ENCODE data around the gene SIRT1.

Gene SIRT1

GRCh38 chr10:67858971-67859370 lies 25.5 kb upstream of the SIRT1 start:
- H3K9me3 ChIP-seq (ENCODE audit: insufficient read depth, low read length) = no peaks in the 10 kb centered on the region
- H3K4me3 ChIP-seq (ENCODE audit: insufficient read depth, low read length, poor library complexity, severe bottlenecking) = no peak overlapping the region
- no peaks in the 10 kb centered on the region for H3K36me3 ChIP-seq (ENCODE audit: low read length)
- H3K9me2 ChIP-seq (replicated peaks; ENCODE audit: insufficient read depth, low read length) = no peaks in the 10 kb centered on the region
- no peak overlapping the region for H3K9ac ChIP-seq (ENCODE audit: low read length)
- TF ChIP-seq CTCF (IDR thresholded peaks at IDR 0.05; ENCODE audit: insufficient read depth, low read length, poor library complexity, severe bottlenecking) (no peak), EZH2phosphoT487 (conservative IDR thresholded peaks at IDR 0.05; ENCODE audit: low read length) (no peak)
- H3K27ac ChIP-seq (ENCODE audit: low read depth, low read length) = no peak overlapping the region
- H4K20me1 ChIP-seq (ENCODE audit: low read depth, low read length) = no peaks in the 10 kb centered on the region
- no peaks in the 10 kb centered on the region for H3K79me2 ChIP-seq (ENCODE audit: insufficient read depth, low read length)
- H3F3A ChIP-seq (ENCODE audit: insufficient read depth) = no peaks in the 10 kb centered on the region
- H2AFZ ChIP-seq (ENCODE audit: low read depth, low read length, severe bottlenecking) = no peak overlapping the region
- H3K4me2 ChIP-seq (ENCODE audit: low read depth, low read length, poor library complexity, severe bottlenecking) = no peak overlapping the region
- H3K27me3 ChIP-seq (ENCODE audit: low read length) = no peaks in the 10 kb centered on the region

- Histone ChIP-seq H3K79me2 (ENCODE audit: insufficient read depth, low read length) (no peaks in the 10 kb centered on the region), H3K4me3 (ENCODE audit: insufficient read depth, low read length, poor library complexity, severe bottlenecking) (no peak overlapping the region), H3K27ac (ENCODE audit: low read depth, low read length) (no peak overlapping the region), H3K27me3 (ENCODE audit: low read length) (no peaks in the 10 kb centered on the region), H3K36me3 (ENCODE audit: low read length) (no peaks in the 10 kb centered on the region), H2AFZ (ENCODE audit: low read depth, low read length, severe bottlenecking) (no peak overlapping the region), H3K9me2 (replicated peaks; ENCODE audit: insufficient read depth, low read length) (no peaks in the 10 kb centered on the region), H4K20me1 (ENCODE audit: low read depth, low read length) (no peaks in the 10 kb centered on the region), H3K9ac (ENCODE audit: low read length) (no peak overlapping the region), H3F3A (ENCODE audit: insufficient read depth) (no peaks in the 10 kb centered on the region), H3K4me2 (ENCODE audit: low read depth, low read length, poor library complexity, severe bottlenecking) (no peak overlapping the region), H3K9me3 (ENCODE audit: insufficient read depth, low read length) (no peaks in the 10 kb centered on the region)
- TF ChIP-seq CTCF (IDR thresholded peaks at IDR 0.05; ENCODE audit: insufficient read depth, low read length, poor library complexity, severe bottlenecking) (no peak), EZH2phosphoT487 (conservative IDR thresholded peaks at IDR 0.05; ENCODE audit: low read length) (no peak)
These were observed 22.6 kb upstream of the SIRT1 start for GRCh38 chr10:67861750-67862432.

- H3K27ac ChIP-seq (ENCODE audit: low read depth, low read length) = no peak overlapping the region
- H3K27me3 ChIP-seq (ENCODE audit: low read length) = no peaks in the 10 kb centered on the region
- H2AFZ ChIP-seq (ENCODE audit: low read depth, low read length, severe bottlenecking) = no peak overlapping the region
- H3K9me2 ChIP-seq (replicated peaks; ENCODE audit: insufficient read depth, low read length) = no peaks in the 10 kb centered on the region
- H3K79me2 ChIP-seq (ENCODE audit: insufficient read depth, low read length) = no peaks in the 10 kb centered on the region
- no peak overlapping the region for H3K4me3 ChIP-seq (ENCODE audit: insufficient read depth, low read length, poor library complexity, severe bottlenecking)
- H3F3A ChIP-seq (ENCODE audit: insufficient read depth) = no peaks in the 10 kb centered on the region
- no peaks in the 10 kb centered on the region for H3K9me3 ChIP-seq (ENCODE audit: insufficient read depth, low read length)
- H3K9ac ChIP-seq (ENCODE audit: low read length) = no peak overlapping the region
- H4K20me1 ChIP-seq (ENCODE audit: low read depth, low read length) = no peaks in the 10 kb centered on the region
- no peaks in the 10 kb centered on the region for H3K36me3 ChIP-seq (ENCODE audit: low read length)
- no peak for TF ChIP-seq EZH2phosphoT487 (conservative IDR thresholded peaks at IDR 0.05; ENCODE audit: low read length)
- no peak for TF ChIP-seq CTCF (IDR thresholded peaks at IDR 0.05; ENCODE audit: insufficient read depth, low read length, poor library complexity, severe bottlenecking)
- H3K4me2 ChIP-seq (ENCODE audit: low read depth, low read length, poor library complexity, severe bottlenecking) = no peak overlapping the region
These were observed 21.4 kb upstream of the SIRT1 start for GRCh38 chr10:67863094-67863493.

Measured in SU-DHL-6 (cell line).